GM20000 (cell line): ENCODE measurements around the gene PCDH8.

Experiments
- DNase-seq: peaks from one replicate; pipeline ENCODE4 v3.0.0; 2012; ENCODE audit warnings: low spot score
- CTCF ChIP-seq: IDR thresholded peaks from 2 replicates; pipeline ENCODE4 v1.5.1; 2012; ENCODE audit warnings: mild to moderate bottlenecking, control low read depth; ENCODE audit errors: extremely low read depth, missing control alignments

Gene PCDH8

DNA sequence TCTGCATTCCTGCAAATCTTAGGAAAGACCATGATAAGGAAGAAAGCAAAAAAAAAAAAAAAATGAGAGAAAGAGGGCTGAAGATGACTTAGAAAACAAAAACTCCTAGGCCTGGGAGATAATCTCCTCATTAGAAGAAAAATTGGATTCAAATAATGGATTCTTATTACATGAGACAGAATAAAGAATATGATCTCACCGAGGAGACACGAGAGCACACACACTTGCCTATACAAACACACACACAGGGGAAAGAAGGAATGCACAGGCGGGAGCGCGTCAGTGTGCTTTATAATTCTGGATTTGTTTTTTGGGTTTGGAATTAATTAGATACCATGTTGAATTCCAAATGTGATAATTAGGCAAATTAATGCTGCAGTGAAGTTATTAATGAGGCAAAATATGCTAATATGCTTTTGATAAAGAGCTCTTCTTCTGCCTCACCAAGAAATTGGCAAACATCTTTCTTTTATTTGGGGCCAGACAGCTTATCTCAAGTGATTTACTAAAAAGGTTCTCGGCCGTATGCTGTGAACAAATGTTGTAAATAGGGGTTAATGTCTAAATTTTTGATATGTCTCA lies 36.1 kb upstream of the PCDH8 start:
- TF ChIP-seq CTCF = no peak
- DNase-seq = no peak

GRCh38 chr13:52882785-52883184 lies 34.3 kb upstream of the PCDH8 start:
- TF ChIP-seq CTCF = no peak
- no peak for DNase-seq

DNA sequence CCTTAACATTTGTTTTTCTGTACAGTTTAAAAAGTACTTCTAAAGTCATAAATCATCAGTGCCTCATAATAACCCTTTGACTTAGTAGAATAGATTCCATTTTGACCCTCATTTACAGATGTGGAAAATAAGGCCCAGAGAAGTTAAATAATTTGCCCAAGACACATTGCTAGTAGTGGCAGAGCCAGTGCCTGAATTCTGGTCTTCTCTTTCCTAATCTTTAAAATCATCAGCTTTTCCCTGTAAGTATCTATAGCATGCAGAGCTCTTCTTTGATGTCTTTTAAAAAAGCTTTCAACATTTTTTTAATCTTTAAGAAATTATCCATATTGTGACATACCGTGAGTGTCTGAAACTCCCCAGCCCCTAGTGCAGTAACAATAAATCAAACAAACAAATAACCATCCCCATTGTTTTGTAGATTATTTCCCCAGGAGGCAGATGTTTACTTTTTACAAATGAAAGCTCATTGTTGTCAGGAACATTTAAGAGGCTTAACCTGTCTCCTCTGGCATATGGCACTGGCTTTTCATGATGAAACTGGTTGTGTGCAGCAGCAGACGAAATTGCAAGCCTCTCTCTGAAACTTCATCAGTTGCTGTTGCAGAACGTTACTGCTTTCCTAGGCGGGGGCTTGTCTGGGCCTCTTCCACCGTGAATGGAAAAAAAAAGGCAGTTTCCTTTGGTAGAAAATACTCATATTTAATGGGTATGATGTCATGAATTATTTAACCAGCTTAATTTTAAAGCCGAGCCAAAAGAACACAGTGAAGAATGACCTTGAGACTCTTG lies 31.7 kb upstream of the PCDH8 start:
- DNase-seq = no peak

GRCh38 chr13:52878831-52879230 lies 30.4 kb upstream of the PCDH8 start:
- TF ChIP-seq CTCF = no peak
- no peak for DNase-seq

More for the DNA sequence above, 31.7 kb upstream of the PCDH8 start:
- no peak for TF ChIP-seq CTCF

DNA sequence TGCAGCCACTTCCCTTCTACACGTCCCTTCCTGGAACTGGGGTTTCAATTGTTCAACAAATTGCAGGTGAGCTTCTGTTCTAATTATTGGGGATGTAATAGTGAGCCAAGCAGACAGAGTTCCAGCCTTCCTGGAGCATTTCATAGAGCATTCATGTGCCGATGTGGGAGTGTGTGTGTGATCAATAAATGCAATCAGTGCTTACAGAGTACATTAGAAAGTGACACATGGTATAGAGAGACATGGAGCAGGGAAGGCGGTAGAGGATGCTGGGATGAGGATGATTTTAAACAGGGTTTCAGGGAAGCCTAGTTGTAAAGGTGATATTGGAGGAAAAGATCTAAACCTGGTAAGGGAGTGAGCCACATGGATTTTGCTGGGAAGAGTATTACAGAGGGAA lies 21.7 kb upstream of the PCDH8 start:
- no peak for DNase-seq
- TF ChIP-seq CTCF = no peak

GRCh38 chr13:52869621-52870020 lies 21.2 kb upstream of the PCDH8 start:
- DNase-seq = no peak
- TF ChIP-seq CTCF = no peak

DNA sequence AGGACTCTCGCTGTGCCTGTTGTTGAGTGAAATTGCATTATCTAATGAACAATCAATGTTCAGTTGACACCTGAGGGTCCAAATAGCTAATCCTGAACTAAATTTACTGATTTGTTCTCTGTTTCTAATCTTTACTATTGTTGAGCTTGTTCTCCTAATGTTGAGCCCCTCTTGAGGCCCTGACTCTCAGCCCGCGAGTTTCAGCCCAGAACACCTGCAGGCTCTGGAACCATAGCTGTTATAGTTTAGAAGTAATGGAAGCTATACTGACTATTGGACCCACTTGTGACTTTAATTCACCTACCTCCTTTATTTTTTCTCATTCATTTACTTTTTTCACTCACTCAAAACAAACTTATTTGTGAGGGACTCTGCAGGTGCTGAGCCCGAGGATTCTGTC lies 20.6 kb upstream of the PCDH8 start:
- no peak for TF ChIP-seq CTCF
- DNase-seq = no peak
